Measurements from ENCODE around the gene TRPV5.
"Not testable (repeated sequence)": the region's sequence is repeated elsewhere in the genome, so short reads cannot be mapped to it uniquely, and the experiment has no call there.

The TRPV5 gene

GRCh38 chr7:142933624-142934023, at the start of gene TRPV5:
Gene TRPV5, minus strand, starts transcription at chr7:142933746. Its CDS starts 287 bp downstream, at chr7:142933459.
- no peak for DNase-seq (ENCODE audit: low read depth, low spot score)

GRCh38 chr7:142978402-142978801, 44.9 kb upstream of the TRPV5 start:
- DNase-seq (ENCODE audit: low read depth, low spot score): not testable (repeated sequence)

DNA sequence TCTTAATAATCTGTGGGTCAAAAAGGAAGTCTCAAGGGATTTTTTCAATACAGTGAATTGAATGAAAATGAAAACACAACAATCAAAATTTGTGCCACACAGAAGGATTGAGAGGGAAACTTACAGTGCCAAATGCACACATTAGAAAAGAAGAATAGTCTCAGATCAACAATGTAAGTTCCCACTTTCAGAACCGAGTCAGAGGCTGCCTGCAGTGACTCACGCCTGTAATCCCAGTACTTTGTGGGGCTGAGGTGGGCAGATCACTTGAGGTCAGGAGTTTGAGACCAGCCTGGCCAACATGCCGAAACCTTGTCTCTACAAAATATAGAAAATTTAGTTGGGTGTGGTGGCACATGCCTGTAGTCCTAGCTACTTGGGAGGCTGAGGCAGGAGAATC, 41.1 kb upstream of the TRPV5 start:
- DNase-seq (ENCODE audit: low read depth, low spot score): no peak

DNA sequence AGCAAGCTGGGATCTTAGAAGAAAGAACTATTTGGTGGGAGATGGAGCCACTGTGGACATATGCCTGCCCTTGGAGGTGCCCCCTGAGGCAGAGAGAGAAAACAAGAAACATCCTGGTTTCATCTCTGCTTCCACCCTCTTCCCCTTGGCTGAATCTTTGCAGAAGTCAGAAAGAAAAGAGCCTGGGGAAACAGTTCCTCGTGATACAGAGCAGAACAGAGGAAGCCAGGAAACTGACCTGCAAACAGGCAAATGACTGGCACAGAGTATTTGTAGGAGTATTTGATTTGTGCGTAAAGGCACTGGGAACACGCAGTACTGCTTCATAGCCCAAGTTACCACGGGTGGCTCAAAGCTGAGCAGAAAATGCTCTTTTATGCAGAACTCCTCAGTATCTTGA, 35.6 kb upstream of the TRPV5 start:
- DNase-seq (ENCODE audit: low read depth, low spot score): no peak

DNA sequence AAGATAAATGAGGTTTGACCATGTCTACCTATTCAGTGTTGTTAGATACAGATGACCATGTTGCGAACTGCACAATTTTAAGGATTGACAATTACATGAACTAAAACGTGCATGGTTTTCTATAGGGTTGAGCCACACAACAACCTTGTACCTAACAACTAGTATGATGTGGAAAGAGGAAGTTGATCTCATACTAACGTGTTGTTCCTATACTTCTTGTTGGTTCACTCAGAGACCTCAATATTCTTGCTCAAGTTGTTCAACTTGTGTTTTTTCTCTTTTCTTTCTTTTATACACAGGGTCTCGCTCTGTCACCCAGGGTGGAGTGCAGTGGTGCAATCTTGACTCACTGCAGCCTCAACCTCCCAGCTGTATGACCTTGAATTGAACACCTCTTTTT, 34.7 kb upstream of the TRPV5 start:
- DNase-seq (ENCODE audit: low read depth, low spot score): no peak

GRCh38 chr7:142964502-142965246, 31.1 kb upstream of the TRPV5 start:
- no peak for DNase-seq (ENCODE audit: low read depth, low spot score)

- DNase-seq (ENCODE audit: low read depth, low spot score): no peak
These were observed 30.4 kb upstream of the TRPV5 start for GRCh38 chr7:142963993-142964392.

DNA sequence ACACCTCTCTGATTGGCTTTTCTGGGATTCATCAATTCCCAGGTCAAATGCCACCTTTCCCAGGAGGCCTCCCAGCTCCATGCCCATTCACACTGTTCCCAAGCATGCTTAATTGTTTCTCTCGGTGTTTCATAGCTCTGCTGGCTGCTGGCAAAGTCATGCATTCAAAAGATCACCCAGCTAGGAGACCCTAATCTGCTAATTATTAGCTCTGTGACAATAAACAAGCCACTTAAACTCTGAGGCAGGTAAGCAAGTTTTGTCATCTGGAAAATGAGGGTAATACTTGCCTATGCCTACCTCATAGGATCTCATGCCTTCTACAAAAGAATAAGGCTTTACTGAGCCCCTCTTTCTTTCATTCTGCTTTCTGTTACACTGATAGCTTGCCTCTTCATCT, 29.4 kb upstream of the TRPV5 start:
- DNase-seq (ENCODE audit: low read depth, low spot score): no peak

- DNase-seq (ENCODE audit: low read depth, low spot score): no peak
These were observed 28.7 kb upstream of the TRPV5 start, which contains the start of gene KEL for GRCh38 chr7:142961973-142962926. Gene KEL, minus strand, starts transcription at chr7:142962363. Its CDS starts 157 bp downstream, at chr7:142962206.

GRCh38 chr7:142961595-142961972, 28.0 kb upstream of the TRPV5 start:
- no peak for DNase-seq (ENCODE audit: low read depth, low spot score)

DNA sequence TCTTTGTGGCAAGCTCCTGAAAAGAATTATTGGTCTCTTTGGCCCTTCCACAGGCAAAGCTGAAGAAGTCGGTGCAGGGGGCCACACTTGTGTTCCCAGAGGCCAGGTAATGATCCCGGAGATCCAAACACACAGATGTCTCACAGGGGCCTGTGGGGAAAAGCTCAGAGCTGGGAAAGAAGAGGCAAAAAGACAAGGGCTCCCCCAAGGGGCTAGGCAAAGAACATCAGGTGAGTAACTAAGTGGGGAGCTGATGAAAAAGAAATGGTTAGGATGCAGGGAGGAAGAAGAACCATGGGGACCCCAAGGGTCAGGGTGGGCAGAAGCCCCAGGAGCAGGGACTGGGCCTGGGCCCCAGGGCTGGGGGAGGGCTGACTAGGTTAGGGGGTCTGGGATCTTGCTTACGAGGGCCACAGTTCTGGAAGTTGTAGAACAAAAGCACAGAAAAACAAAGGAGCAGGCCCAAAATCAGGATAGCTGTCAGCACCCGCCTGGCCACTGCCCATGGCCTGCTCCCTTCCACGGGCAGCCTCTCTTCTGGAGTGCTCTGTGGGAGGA, 27.5 kb upstream of the TRPV5 start:
- no peak for DNase-seq (ENCODE audit: low read depth, low spot score)

GRCh38 chr7:142959202-142959601, 25.7 kb upstream of the TRPV5 start:
- DNase-seq (ENCODE audit: low read depth, low spot score): no peak

DNA sequence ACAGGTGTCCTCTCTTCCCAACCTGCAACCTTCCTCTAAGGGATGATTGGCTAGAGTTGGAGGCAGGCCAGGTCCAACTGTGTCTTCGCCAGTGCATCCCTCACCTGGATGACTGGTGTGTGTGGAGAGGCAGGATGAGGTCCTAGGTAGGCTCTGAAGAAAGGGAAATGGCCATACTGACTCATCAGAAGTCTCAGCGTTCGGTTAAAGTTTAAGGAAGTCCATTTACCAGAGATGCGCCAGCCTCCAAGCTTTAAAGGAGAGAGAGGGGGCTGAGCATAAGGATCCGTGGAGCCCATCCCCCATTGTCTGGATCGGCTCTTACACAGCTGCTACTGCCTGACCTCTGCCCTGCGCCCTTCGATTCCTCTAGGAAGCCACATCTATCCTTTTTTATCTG, 24.2 kb upstream of the TRPV5 start:
- no peak for DNase-seq (ENCODE audit: low read depth, low spot score)

GRCh38 chr7:142956951-142957623, 23.5 kb upstream of the TRPV5 start:
- no peak for DNase-seq (ENCODE audit: low read depth, low spot score)

DNA sequence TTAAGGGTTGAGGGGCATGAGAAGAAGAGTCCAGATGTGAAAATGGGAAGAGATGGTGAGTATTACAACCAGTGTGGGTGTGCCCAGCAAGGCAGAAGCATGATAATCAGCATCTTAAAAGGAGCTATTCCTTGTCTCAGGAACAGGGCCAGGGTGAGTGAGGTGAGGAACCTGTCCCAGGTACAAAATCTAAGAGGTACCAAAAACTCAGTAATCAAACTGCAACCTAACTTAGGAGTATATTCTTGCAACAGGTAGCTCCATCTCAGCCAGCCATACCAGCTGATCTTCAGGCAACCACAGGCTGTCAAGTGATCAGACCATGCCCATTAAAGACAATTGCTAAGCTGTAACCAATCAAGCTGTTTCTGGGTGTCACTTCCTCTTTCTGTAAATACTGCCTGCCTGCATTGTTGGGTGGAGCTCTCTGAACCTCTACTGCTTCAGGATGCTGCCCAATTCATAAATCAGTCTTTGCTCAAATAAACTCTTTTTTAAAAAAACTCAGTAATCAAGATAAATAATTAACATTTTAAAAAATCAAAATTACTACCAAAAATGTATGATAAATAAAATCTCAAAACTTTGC, 21.2 kb upstream of the TRPV5 start:
- no peak for DNase-seq (ENCODE audit: low read depth, low spot score)

- DNase-seq (ENCODE audit: low read depth, low spot score): no peak
These were observed 16.7 kb upstream of the TRPV5 start for GRCh38 chr7:142950235-142950634.

DNA sequence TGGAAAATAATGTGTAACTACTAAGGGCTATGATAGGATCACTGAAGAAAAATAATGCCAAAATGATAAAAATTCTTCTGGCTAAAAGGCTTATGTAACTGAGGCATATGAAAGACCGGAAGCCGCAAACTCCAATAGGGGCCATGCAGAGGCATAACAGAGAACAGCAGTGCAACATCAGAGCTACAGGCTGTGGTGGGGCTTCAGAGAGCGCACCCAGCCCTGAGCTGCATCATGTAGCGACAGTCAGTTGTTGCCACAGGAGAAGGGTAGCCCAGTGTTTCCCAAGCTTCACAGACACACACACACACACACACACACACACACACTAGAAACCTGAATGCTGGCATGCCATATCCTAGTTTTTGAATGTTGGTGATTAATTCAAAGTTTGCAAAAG, 15.1 kb upstream of the TRPV5 start:
- DNase-seq (ENCODE audit: low read depth, low spot score): no peak

DNA sequence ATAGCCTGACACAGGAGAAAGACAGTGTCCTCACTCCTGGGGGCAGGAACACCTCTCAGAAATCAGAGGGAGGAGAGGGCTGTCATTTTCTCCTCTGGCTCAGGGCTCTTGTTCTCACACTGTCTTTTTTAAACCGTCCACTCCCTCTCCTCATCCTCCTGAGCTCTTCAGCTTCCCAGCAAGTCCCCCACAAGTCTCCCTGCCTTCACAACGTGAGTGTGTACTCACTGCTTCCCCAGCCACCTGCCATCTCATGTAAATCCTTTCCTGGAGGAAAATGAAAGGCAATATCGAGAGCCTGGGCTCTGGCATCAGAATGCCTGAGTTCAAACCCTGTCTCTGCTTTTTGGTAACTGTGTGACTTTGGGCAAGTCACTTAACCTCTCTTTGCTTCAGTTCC, 11.5 kb upstream of the TRPV5 start:
- DNase-seq (ENCODE audit: low read depth, low spot score): no peak

DNA sequence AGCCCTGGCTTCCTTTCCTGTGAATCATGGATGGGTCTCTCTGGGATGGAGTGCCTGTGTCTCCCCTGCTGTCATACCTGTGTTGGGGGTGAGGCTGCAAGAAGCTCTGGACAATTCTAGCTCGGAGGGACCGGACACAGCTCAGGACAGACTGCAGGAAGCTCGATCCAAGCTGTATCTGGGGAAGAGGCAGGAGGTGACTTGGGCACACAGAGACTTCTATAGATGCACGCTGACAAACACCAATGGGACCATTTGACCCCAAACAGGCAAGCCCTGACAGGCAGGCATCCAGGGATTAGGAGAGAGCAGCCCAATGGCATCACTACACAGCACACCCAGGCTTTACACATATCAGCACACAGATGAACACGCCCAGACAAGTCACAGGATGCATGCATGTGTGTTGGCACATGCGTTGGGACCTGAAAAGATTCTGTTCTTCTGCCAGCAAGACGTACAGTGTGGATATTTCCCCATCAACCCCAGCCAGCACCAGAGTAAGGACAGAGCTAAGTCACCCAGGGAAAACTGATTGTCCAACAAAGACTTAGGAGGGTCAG, 10.2 kb upstream of the TRPV5 start:
- no peak for DNase-seq (ENCODE audit: low read depth, low spot score)

GRCh38 chr7:142942746-142943145, 9.2 kb upstream of the TRPV5 start:
- no peak for DNase-seq (ENCODE audit: low read depth, low spot score)

DNA sequence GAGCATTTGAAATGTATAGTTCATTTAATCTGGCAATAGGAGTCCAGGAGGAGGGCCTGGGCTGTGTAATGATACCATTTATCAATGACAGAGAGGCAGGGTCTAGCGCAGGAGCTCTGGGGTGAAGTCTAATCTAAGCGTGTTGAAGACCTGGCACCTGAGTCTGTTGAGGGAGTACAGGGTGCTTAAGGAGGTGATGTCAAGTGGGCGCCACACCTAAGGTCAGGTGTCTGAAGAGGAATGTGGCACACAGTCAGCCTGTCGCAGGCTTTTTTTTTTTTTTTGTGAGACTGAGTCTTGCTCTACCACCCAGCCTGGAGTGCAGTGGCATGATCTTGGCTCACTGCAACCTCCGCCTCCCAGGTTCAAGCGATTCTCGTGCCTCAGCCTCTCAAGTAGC, 8.0 kb upstream of the TRPV5 start:
- DNase-seq (ENCODE audit: low read depth, low spot score): no peak
